Caco-2 (cell line): ENCODE data around the gene PWP2. TPM values are rescaled to one million over a fixed set of nuclear protein-coding genes. Genes with fewer than 3 reads are reported as not detected.
"Not testable (repeated sequence)": the region's sequence is repeated elsewhere in the genome, so short reads cannot be mapped to it uniquely, and the experiment has no call there.

Source experiments
- BruUV-seq: library from RNA; stranded (reverse); fragments of 400-500 nt; replicated peaks from 2 replicates; lab custom pipeline; 2021; lab: Mats Ljungman, UMichigan
- CTCF ChIA-PET: fragments of 300-600 bp; sonication (Branson Sonifier 250); formaldehyde crosslinking; loops from one replicate; lab custom pipeline; 2022; ENCODE audit warnings: antibody characterized with exemption; lab: Charles Lee
- POLR2A ChIA-PET: fragments of 300-600 bp; sonication (Branson Sonifier 250); formaldehyde crosslinking; loops from one replicate; lab custom pipeline; 2022; ENCODE audit warnings: antibody characterized with exemption; lab: Charles Lee
- DNase-seq, 2 experiments: peaks; one replicate each; pipeline versions ENCODE4 v3.0.0 to v3.0.0-alpha.2; 2020 to 2022
- H3K27me3 ChIP-seq: replicated peaks from 2 replicates; pipeline ENCODE4 v1.6.0; 2011; ENCODE audit warnings: low read length; ENCODE audit not compliant: control insufficient read depth, insufficient read depth
- H3K36me3 ChIP-seq: 2 replicates; pipeline ENCODE4 v1.5.1; 2011; ENCODE audit warnings: low read length; ENCODE audit not compliant: control insufficient read depth, insufficient read depth
- H3K4me1 ChIP-seq: fragments of 250-450 bp; sonication (Bioruptor Pico); 2 replicates; pipeline ENCODE4 v1.5.1; 2020; ENCODE audit warnings: mild to moderate bottlenecking
- H3K4me3 ChIP-seq: 2 replicates; pipeline ENCODE4 v1.5.1; 2011; ENCODE audit warnings: low read depth, mild to moderate bottlenecking, control low read depth, low read length
- H3K9me3 ChIP-seq: fragments of 250-450 bp; sonication (Bioruptor Pico); 2 replicates; pipeline ENCODE4 v1.5.1; 2020; ENCODE audit warnings: mild to moderate bottlenecking, moderate library complexity
- H3K27ac Mint-ChIP-seq: one replicate; pipeline ENCODE4 v1.8.0; 2022; ENCODE audit warnings: mixed read lengths; ENCODE audit not compliant: unreplicated experiment
- H3K27me3 Mint-ChIP-seq: one replicate; pipeline ENCODE4 v1.8.0; 2022; ENCODE audit warnings: mixed read lengths; ENCODE audit not compliant: insufficient read depth, unreplicated experiment
- H3K36me3 Mint-ChIP-seq: one replicate; pipeline ENCODE4 v1.8.0; 2022; ENCODE audit warnings: mild to moderate bottlenecking, mixed read lengths; ENCODE audit not compliant: insufficient read depth, unreplicated experiment
- H3K4me1 Mint-ChIP-seq: one replicate; pipeline ENCODE4 v1.8.0; 2022; ENCODE audit warnings: low read depth, mixed read lengths; ENCODE audit not compliant: unreplicated experiment
- H3K4me3 Mint-ChIP-seq: one replicate; pipeline ENCODE4 v1.8.0; 2022; ENCODE audit warnings: mild to moderate bottlenecking, moderate library complexity, mixed read lengths; ENCODE audit not compliant: unreplicated experiment
- H3K9me3 Mint-ChIP-seq: one replicate; pipeline ENCODE4 v1.8.0; 2022; ENCODE audit warnings: mixed read lengths; ENCODE audit not compliant: unreplicated experiment
- CTCF ChIP-seq, 2 experiments: fragments of 200-600 bp in 1 of 2; IDR thresholded peaks; 1 replicate in 1 of 2; 2 replicates in 1 of 2; pipeline versions ENCODE4 v1.5.1 to v1.8.0; 2011 to 2022; ENCODE audit warnings: antibody characterized with exemption in 1 of 2, control low read depth in 1 of 2, inconsistent platforms in 1 of 2, low read depth in 1 of 2, low read length in 1 of 2, mild to moderate bottlenecking in 1 of 2, moderate library complexity in 1 of 2; ENCODE audit not compliant: insufficient read depth in 1 of 2, severe bottlenecking in 1 of 2, unreplicated experiment in 1 of 2
- intact Hi-C: fragments of 100-400 bp; cut with micrococcal nuclease; formaldehyde crosslinking; loops from one replicate; pipeline ENCODE4 v1.10.0; 2022; ENCODE audit not compliant: unreplicated experiment
- total RNA-seq: library from RNA; stranded (reverse); gene quantifications from 2 replicates; pipeline ENCODE4 v1.2.3, GENCODE V29; 2022

PWP2 gene
- total RNA-seq, 1 experiment from 2014 or later: 30.6 TPM

GRCh38 chr21:44094832-44095231 is 12.4 kb upstream of the PWP2 start:
- H3K4me3 ChIP-seq: no peak overlapping the region
- no peaks in the 10 kb centered on the region for H3K9me3 Mint-ChIP-seq
- H3K4me3 Mint-ChIP-seq: no peak overlapping the region
- no peaks in the 10 kb centered on the region for H3K4me1 ChIP-seq
- no TSS peak for BruUV-seq
- ChIA-PET POLR2A (no interaction called here), CTCF (no interaction called here)
- H3K27ac Mint-ChIP-seq: no peak overlapping the region
- DNase-seq: no peak
- H3K27me3 ChIP-seq: no peaks in the 10 kb centered on the region
- no peaks in the 10 kb centered on the region for H3K27me3 Mint-ChIP-seq
- peaks cover 26% of the 10 kb centered on the region for H3K36me3 Mint-ChIP-seq
- H3K4me1 Mint-ChIP-seq: no peaks in the 10 kb centered on the region
- TF ChIP-seq CTCF (IDR thresholded peaks at IDR 0.05; ENCODE audit: insufficient read depth in 1 of 2, low read depth in 1 of 2, low read length in 1 of 2, severe bottlenecking in 1 of 2, unreplicated experiment in 1 of 2): no peak
- no peaks in the 10 kb centered on the region for H3K36me3 ChIP-seq
- no peaks in the 10 kb centered on the region for H3K9me3 ChIP-seq
- intact Hi-C loops: no loop called here

GRCh38 chr21:44098507-44098906 is 8.7 kb upstream of the PWP2 start:
- H3K27me3 ChIP-seq, H3K4me3 Mint-ChIP-seq, H3K4me3 ChIP-seq, POLR2A ChIA-PET, H3K9me3 Mint-ChIP-seq, H3K27me3 Mint-ChIP-seq, CTCF ChIA-PET, DNase-seq, H3K27ac Mint-ChIP-seq, H3K4me1 ChIP-seq, intact Hi-C loops, H3K4me1 Mint-ChIP-seq, BruUV-seq, H3K9me3 ChIP-seq, H3K36me3 ChIP-seq: not testable (repeated sequence)
- H3K36me3 Mint-ChIP-seq: peaks cover 11% of the 10 kb centered on the region

GRCh38 chr21:44098964-44099363 is 8.2 kb upstream of the PWP2 start:
- DNase-seq, H3K36me3 ChIP-seq, H3K4me1 Mint-ChIP-seq, H3K9me3 Mint-ChIP-seq, H3K9me3 ChIP-seq, BruUV-seq, H3K27me3 Mint-ChIP-seq, H3K36me3 Mint-ChIP-seq, H3K4me3 Mint-ChIP-seq, CTCF ChIA-PET, H3K27me3 ChIP-seq, POLR2A ChIA-PET, intact Hi-C loops, H3K4me1 ChIP-seq, H3K27ac Mint-ChIP-seq, H3K4me3 ChIP-seq: not testable (repeated sequence)

DNA sequence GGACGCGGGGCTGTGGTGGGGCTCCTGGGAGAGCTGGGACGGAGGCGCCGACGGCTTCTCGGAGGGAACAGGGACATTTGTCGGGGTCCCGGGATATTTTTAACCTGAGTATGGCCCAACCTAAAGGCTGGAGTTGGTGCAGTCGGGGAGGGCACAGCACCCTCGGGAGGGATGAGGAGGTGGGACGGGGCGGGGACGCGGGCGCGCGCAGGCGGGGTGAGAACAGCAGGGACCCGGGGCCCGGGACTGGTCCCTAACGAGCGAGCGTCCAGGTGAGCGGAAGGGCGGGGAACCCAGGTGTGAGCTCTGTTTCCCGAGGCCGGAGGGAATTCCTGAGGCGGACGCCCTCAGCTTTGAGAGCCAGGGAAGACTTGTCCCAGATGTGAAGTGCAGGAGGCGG is 390 bp downstream of the PWP2 start:
- POLR2A ChIA-PET, H3K4me3 Mint-ChIP-seq, H3K27me3 ChIP-seq, H3K27me3 Mint-ChIP-seq, H3K4me1 Mint-ChIP-seq, DNase-seq, H3K9me3 Mint-ChIP-seq, intact Hi-C loops, CTCF ChIA-PET, H3K4me1 ChIP-seq, H3K36me3 Mint-ChIP-seq, H3K27ac Mint-ChIP-seq, H3K9me3 ChIP-seq, BruUV-seq, H3K36me3 ChIP-seq: not testable (repeated sequence)
- H3K4me3 ChIP-seq: peak overlapping the region; percentile 31
